Small intestine (tissue), 7 donors: ENCODE measurements around the gene ELAVL2. TPM values are rescaled to one million over a fixed set of nuclear protein-coding genes. Genes with fewer than 3 reads are reported as not detected.

Experiments
- DNase-seq, 2 donors: peaks; one replicate each; pipeline versions ENCODE4 v3.0.0 to v3.0.0-alpha.2; 2013
- FAIRE-seq: peaks from 2 replicates; lab custom pipeline; 2012; peaks lifted over from hg19 to GRCh38; lab: Jason Lieb, UNC
- H3K27ac ChIP-seq, 3 donors: one replicate each; pipeline ENCODE4 v1.5.1; 2013; ENCODE audit warnings: low read length in 2 of 3, mild to moderate bottlenecking in 2 of 3, control low read depth in 1 of 3, inconsistent platforms in 1 of 3, low read depth in 1 of 3, moderate library complexity in 1 of 3
- H3K27me3 ChIP-seq, 3 donors: one replicate each; pipeline ENCODE4 v1.6.1; 2013; ENCODE audit warnings: low read length in 3 of 3, inconsistent platforms in 1 of 3; ENCODE audit not compliant: control insufficient read depth in 3 of 3, insufficient read depth in 3 of 3
- H3K36me3 ChIP-seq, 3 donors: one replicate each; pipeline ENCODE4 v1.6.1; 2013; ENCODE audit warnings: low read length in 3 of 3, inconsistent platforms in 1 of 3, low read depth in 1 of 3, mild to moderate bottlenecking in 1 of 3, moderate library complexity in 1 of 3; ENCODE audit not compliant: control insufficient read depth in 3 of 3, insufficient read depth in 2 of 3
- H3K4me1 ChIP-seq, 3 donors: one replicate each; pipeline ENCODE4 v1.6.1; 2013; ENCODE audit warnings: low read length in 2 of 3, inconsistent platforms in 1 of 3, low read depth in 1 of 3, mild to moderate bottlenecking in 1 of 3, moderate library complexity in 1 of 3; ENCODE audit not compliant: control insufficient read depth in 3 of 3, insufficient read depth in 2 of 3
- H3K4me3 ChIP-seq, 3 donors: one replicate each; pipeline ENCODE4 v1.5.1; 2013; ENCODE audit warnings: low read length in 3 of 3, control low read depth in 1 of 3, inconsistent platforms in 1 of 3, low read depth in 1 of 3, mild to moderate bottlenecking in 1 of 3, moderate library complexity in 1 of 3
- H3K9me3 ChIP-seq, 2 donors: one replicate each; pipeline ENCODE4 v1.6.1; 2013; ENCODE audit warnings: low read depth in 1 of 2, low read length in 1 of 2; ENCODE audit not compliant: control insufficient read depth in 2 of 2, insufficient read depth in 1 of 2
- WGBS, 3 donors: extraction: QIAGEN DNeasy Blood & Tissue Kit; methylation state at CpG; one replicate each; pipeline ENCODE4 v1.1.7; 2013; 5-methylcytosine and 5-hydroxymethylcytosine counted together
- polyA plus RNA-seq, 4 donors: library from polyadenylated mRNA; stranded (reverse) in 3 of 4; unstranded in 1 of 4; fragments of 200-250 nt in 3 of 4; fragments of 120-200 nt in 1 of 4; gene quantifications; one replicate each; pipeline versions ENCODE4 v1.2.1 to v1.2.3, GENCODE V29; 2013
- donor health status: healthy with polysubstance abuse.
- donor health status: control.
- donor health status: control.
- donor health status: Bipolar disorder and iron deficiency.
- donor health status: healthy.

ELAVL2 gene
- polyA plus RNA-seq, 4 donors = 0.27 to 0.30 TPM; not detected in 2

GRCh38 chr9:23771746-23772384 is 54.2 kb downstream of the ELAVL2 start:
- Histone ChIP-seq H3K36me3 (no peaks in the 10 kb centered on the region), H3K27me3 (no peaks in the 10 kb centered on the region), H3K27ac (no peak overlapping the region), H3K4me1 (no peaks in the 10 kb centered on the region), H3K9me3 (no peaks in the 10 kb centered on the region), H3K4me3 (no peak overlapping the region)
- no peak for DNase-seq
- FAIRE-seq = no peak

GRCh38 chr9:23769307-23769935 is 56.6 kb downstream of the ELAVL2 start:
- Histone ChIP-seq H3K27me3 (no peaks in the 10 kb centered on the region), H3K9me3 (no peaks in the 10 kb centered on the region), H3K4me3 (no peak overlapping the region), H3K27ac (no peak overlapping the region), H3K4me1 (no peaks in the 10 kb centered on the region), H3K36me3 (no peaks in the 10 kb centered on the region)
- FAIRE-seq (no peak), DNase-seq (peak in 1 of 2 donors; percentile 14)
- 48 to 75% (median 55%) methylated on average over 7 of the region's 7 CpGs for WGBS, 3 donors

GRCh38 chr9:23768861-23769260 is 57.2 kb downstream of the ELAVL2 start:
- H3K36me3 ChIP-seq = no peaks in the 10 kb centered on the region
- no peak overlapping the region for H3K27ac ChIP-seq
- H3K9me3 ChIP-seq = no peaks in the 10 kb centered on the region
- FAIRE-seq (no peak), DNase-seq (no peak)
- no peak overlapping the region for H3K4me3 ChIP-seq
- WGBS, 3 donors = 44 to 71% (median 48%) methylated on average over 2 of the region's 2 CpGs
- no peaks in the 10 kb centered on the region for H3K4me1 ChIP-seq
- no peaks in the 10 kb centered on the region for H3K27me3 ChIP-seq

- no peaks in the 10 kb centered on the region for H3K9me3 ChIP-seq
- H3K4me1 ChIP-seq = no peaks in the 10 kb centered on the region
- DNase-seq (no peak), FAIRE-seq (no peak)
- no peak overlapping the region for H3K4me3 ChIP-seq
- H3K27ac ChIP-seq = no peak overlapping the region
- H3K36me3 ChIP-seq = no peaks in the 10 kb centered on the region
- H3K27me3 ChIP-seq = no peaks in the 10 kb centered on the region
- 50 to 88% (median 61%) methylated on average over 2 of the region's 2 CpGs for WGBS, 3 donors
Measured at GRCh38 chr9:23766613-23767012, 59.4 kb downstream of the ELAVL2 start.

- Histone ChIP-seq H3K4me1 (no peaks in the 10 kb centered on the region), H3K27me3 (no peaks in the 10 kb centered on the region), H3K9me3 (no peaks in the 10 kb centered on the region), H3K27ac (no peak overlapping the region), H3K4me3 (no peak overlapping the region), H3K36me3 (no peaks in the 10 kb centered on the region)
- DNase-seq (no peak), FAIRE-seq (no peak)
- 77 to 87% (median 78%) methylated on average over 6 of the region's 6 CpGs for WGBS, 3 donors
Measured at GRCh38 chr9:23765561-23765960, 60.5 kb downstream of the ELAVL2 start.

GRCh38 chr9:23764219-23764618 is 61.8 kb downstream of the ELAVL2 start:
- FAIRE-seq = no peak
- 79 to 93% (median 82%) methylated on average over 3 of the region's 3 CpGs for WGBS, 3 donors

GRCh38 chr9:23754551-23754950 is 71.5 kb downstream of the ELAVL2 start:
- Histone ChIP-seq H3K27me3 (no peaks in the 10 kb centered on the region), H3K9me3 (no peaks in the 10 kb centered on the region), H3K27ac (no peak overlapping the region), H3K4me1 (no peaks in the 10 kb centered on the region), H3K36me3 (no peaks in the 10 kb centered on the region), H3K4me3 (no peak overlapping the region)
- WGBS, 3 donors = 87 to 88% (median 88%) methylated on average over 5 of the region's 5 CpGs
- no peak for FAIRE-seq
- DNase-seq = no peak

More at GRCh38 chr9:23764219-23764618, 61.8 kb downstream of the ELAVL2 start:
- Histone ChIP-seq H3K36me3 (no peaks in the 10 kb centered on the region), H3K9me3 (no peaks in the 10 kb centered on the region), H3K4me3 (no peak overlapping the region), H3K4me1 (no peaks in the 10 kb centered on the region), H3K27me3 (no peaks in the 10 kb centered on the region), H3K27ac (no peak overlapping the region)
- no peak for DNase-seq

GRCh38 chr9:23752859-23753258 is 73.2 kb downstream of the ELAVL2 start:
- no peaks in the 10 kb centered on the region for H3K9me3 ChIP-seq
- FAIRE-seq (no peak), DNase-seq (no peak)
- 42 to 63% (median 48%) methylated on average over 4 of the region's 4 CpGs for WGBS, 3 donors
- no peaks in the 10 kb centered on the region for H3K27me3 ChIP-seq
- H3K4me3 ChIP-seq = no peak overlapping the region
- no peak overlapping the region for H3K27ac ChIP-seq
- no peaks in the 10 kb centered on the region for H3K4me1 ChIP-seq
- H3K36me3 ChIP-seq = no peaks in the 10 kb centered on the region
